GM20000 (cell line): ENCODE data around the gene LTC4S.

ENCODE experiments used
- DNase-seq: peaks from one replicate; pipeline ENCODE4 v3.0.0; 2012; ENCODE audit warnings: low spot score
- CTCF ChIP-seq: IDR thresholded peaks from 2 replicates; pipeline ENCODE4 v1.5.1; 2012; ENCODE audit warnings: mild to moderate bottlenecking, control low read depth; ENCODE audit errors: extremely low read depth, missing control alignments

Gene LTC4S

GRCh38 chr5:179816401-179816795 is 22.6 kb downstream of the LTC4S start:
- TF ChIP-seq CTCF, result no peak
- DNase-seq, result no peak

GRCh38 chr5:179816796-179817469 is 23.1 kb downstream of the LTC4S start:
- TF ChIP-seq CTCF, result no peak
- peak; percentile 42 for DNase-seq

GRCh38 chr5:179817470-179817840 is 23.7 kb downstream of the LTC4S start:
- no peak for TF ChIP-seq CTCF

GRCh38 chr5:179817890-179818745 is 24.3 kb downstream of the LTC4S start:
- DNase-seq, result no peak
- no peak for TF ChIP-seq CTCF

More at GRCh38 chr5:179817470-179817840, 23.7 kb downstream of the LTC4S start:
- no peak for DNase-seq

- DNase-seq, result peak; percentile 97
- TF ChIP-seq CTCF, result no peak
Observed at GRCh38 chr5:179818746-179819295, 25.0 kb downstream of the LTC4S start.

- peak; percentile 72 for DNase-seq
- no peak for TF ChIP-seq CTCF
Observed at GRCh38 chr5:179819296-179820126, 25.7 kb downstream of the LTC4S start.

GRCh38 chr5:179820127-179820482 is 26.3 kb downstream of the LTC4S start:
- DNase-seq, result no peak
- no peak for TF ChIP-seq CTCF
